Uterus (tissue), 4 donors: Measurements from ENCODE around the gene HACE1. TPM values are rescaled to one million over a fixed set of nuclear protein-coding genes. Genes with fewer than 3 reads are reported as not detected.

ENCODE experiments used
- DNase-seq, 2 donors: peaks; one replicate each; pipeline ENCODE4 v3.0.0-alpha.2; 2019 to 2020
- H3K27ac ChIP-seq, 2 donors: fragments of 200-600 bp; sonication (generic); 1 replicate in 1 of 2; 2 replicates in 1 of 2; pipeline ENCODE4 v1.5.1; 2016 to 2018
- H3K27me3 ChIP-seq, 2 donors: fragments of 200-600 bp; sonication (generic); one replicate each; pipeline ENCODE4 v1.5.1; 2018 to 2019; ENCODE audit warnings: control low read depth in 1 of 2
- H3K36me3 ChIP-seq, 2 donors: fragments of 200-600 bp; sonication (generic); one replicate each; pipeline ENCODE4 v1.5.1; 2019; ENCODE audit warnings: control low read depth in 1 of 2
- H3K4me1 ChIP-seq, 2 donors: fragments of 200-600 bp; sonication (generic); one replicate each; pipeline ENCODE4 v1.5.1; 2018 to 2019; ENCODE audit warnings: control low read depth in 1 of 2
- H3K4me3 ChIP-seq, 2 donors: fragments of 200-600 bp; sonication (generic); 1 replicate in 1 of 2; 2 replicates in 1 of 2; pipeline ENCODE4 v1.5.1; 2018 to 2019; ENCODE audit warnings: mild to moderate bottlenecking in 1 of 2
- H3K9me3 ChIP-seq, 2 donors: fragments of 200-600 bp; sonication (generic); one replicate each; pipeline ENCODE4 v1.5.1; 2019; ENCODE audit warnings: control low read depth in 1 of 2
- POLR2A ChIP-seq, 2 donors: fragments of 450-650 bp; IDR thresholded peaks; one replicate each; pipeline ENCODE4 v1.6.1; 2016; ENCODE audit warnings: antibody characterized with exemption in 2 of 2, mild to moderate bottlenecking in 1 of 2, moderate library complexity in 1 of 2
- intact Hi-C: fragments of 100-400 bp; cut with DNase I; formaldehyde crosslinking; loops from one replicate; pipeline ENCODE4 v1.15.1; 2023; ENCODE audit warnings: low total_unique reads
- total RNA-seq, 4 donors: library from RNA; depleted of rRNA in 3 of 4; stranded (reverse); fragments of >200 nt in 3 of 4; gene quantifications; one replicate each; pipeline versions ENCODE4 v1.1.0 to v1.2.4, GENCODE V29; 2014 to 2023
- TF ChIP-seq, protein P1 (sequence below), 4 experiments: fragments of 200-600 bp in 2 of 4; fragments of 450-650 bp in 2 of 4; sonication (generic) in 2 of 4; IDR thresholded peaks; one replicate each; pipeline ENCODE4 v1.5.1; 2016 to 2019; ENCODE audit warnings: antibody characterized with exemption in 4 of 4, mild to moderate bottlenecking in 2 of 4, moderate library complexity in 1 of 4
- donor health status: DM: yes; HTN: yes; CAD: no.

The HACE1 gene
- total RNA-seq, 4 donors from 2014 or later, result 15.9 to 44.3 (median 26.8) TPM

DNA sequence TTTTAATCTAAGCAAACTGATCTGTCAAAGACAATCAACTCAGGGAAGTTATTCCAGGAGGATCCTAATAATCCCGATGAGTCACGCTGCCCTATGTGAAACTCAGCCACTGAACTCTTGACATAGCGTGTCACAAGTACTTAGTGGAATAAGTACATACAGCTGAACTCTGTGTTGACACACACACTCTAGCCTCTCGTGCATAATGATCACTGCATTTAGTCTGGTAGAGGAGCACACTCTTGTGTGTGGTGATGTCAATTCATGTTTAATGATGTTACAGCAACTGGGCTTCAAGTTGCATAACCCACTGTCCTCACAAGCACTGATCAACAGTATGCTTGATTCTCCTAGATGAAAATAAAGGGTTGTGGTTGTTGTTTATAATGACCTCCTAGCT is 148.3 kb downstream of the HACE1 start:
- H3K9me3 ChIP-seq, result no peaks in the 10 kb centered on the region
- intact Hi-C loops, result no loop called here
- no peak for TF ChIP-seq POLR2A (IDR thresholded peaks at IDR 0.05)
- TF ChIP-seq, protein P1, sequence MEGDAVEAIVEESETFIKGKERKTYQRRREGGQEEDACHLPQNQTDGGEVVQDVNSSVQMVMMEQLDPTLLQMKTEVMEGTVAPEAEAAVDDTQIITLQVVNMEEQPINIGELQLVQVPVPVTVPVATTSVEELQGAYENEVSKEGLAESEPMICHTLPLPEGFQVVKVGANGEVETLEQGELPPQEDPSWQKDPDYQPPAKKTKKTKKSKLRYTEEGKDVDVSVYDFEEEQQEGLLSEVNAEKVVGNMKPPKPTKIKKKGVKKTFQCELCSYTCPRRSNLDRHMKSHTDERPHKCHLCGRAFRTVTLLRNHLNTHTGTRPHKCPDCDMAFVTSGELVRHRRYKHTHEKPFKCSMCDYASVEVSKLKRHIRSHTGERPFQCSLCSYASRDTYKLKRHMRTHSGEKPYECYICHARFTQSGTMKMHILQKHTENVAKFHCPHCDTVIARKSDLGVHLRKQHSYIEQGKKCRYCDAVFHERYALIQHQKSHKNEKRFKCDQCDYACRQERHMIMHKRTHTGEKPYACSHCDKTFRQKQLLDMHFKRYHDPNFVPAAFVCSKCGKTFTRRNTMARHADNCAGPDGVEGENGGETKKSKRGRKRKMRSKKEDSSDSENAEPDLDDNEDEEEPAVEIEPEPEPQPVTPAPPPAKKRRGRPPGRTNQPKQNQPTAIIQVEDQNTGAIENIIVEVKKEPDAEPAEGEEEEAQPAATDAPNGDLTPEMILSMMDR (IDR thresholded peaks at IDR 0.05), result no peak

GRCh38 chr6:104710543-104711335 is 149.0 kb downstream of the HACE1 start:
- TF ChIP-seq, protein P1 (IDR thresholded peaks at IDR 0.05), result no peak
- no peak for TF ChIP-seq POLR2A (IDR thresholded peaks at IDR 0.05)

More for the DNA sequence above, 148.3 kb downstream of the HACE1 start:
- no peak for DNase-seq
- Histone ChIP-seq H3K4me1 (no peaks in the 10 kb centered on the region), H3K36me3 (no peaks in the 10 kb centered on the region), H3K27me3 (no peaks in the 10 kb centered on the region), H3K4me3 (no peak overlapping the region), H3K27ac (no peak overlapping the region)

DNA sequence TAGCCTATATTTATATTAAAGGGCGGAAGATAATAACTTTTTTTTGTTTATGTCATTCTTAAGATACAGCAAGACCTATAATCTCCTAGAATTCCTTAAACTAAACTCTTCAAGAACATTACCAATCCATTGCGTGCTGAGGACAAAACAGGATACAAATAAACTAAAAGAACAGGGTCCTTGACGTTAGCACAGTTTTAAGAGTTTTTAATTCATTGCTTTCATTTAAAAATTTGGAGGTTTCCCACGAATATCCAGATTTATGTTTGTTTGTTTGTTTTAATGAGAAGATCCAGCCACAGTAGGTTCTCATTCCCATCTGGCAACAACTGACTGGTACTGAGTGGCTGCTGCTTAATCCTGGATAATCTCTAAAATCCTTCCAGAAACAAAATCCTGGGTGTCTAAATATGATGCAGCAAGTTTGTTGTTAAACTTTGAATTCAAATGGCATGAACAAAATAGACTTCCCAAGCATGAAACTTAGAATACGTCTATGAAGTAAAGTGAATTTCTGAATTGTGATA is 153.7 kb downstream of the HACE1 start:
- no peak overlapping the region for H3K4me3 ChIP-seq
- peak overlapping the region; percentile 43 to 61 for H3K27ac ChIP-seq
- no peak for DNase-seq
- intact Hi-C loops, result no loop called here
- no peaks in the 10 kb centered on the region for H3K27me3 ChIP-seq
- no peaks in the 10 kb centered on the region for H3K9me3 ChIP-seq
- no peaks in the 10 kb centered on the region for H3K36me3 ChIP-seq
- H3K4me1 ChIP-seq, result no peaks in the 10 kb centered on the region
- no peak for TF ChIP-seq POLR2A (IDR thresholded peaks at IDR 0.05)
- TF ChIP-seq, protein P1 (IDR thresholded peaks at IDR 0.05), result no peak

More at GRCh38 chr6:104710543-104711335, 149.0 kb downstream of the HACE1 start:
- H3K27me3 ChIP-seq, result no peaks in the 10 kb centered on the region
- intact Hi-C loops, result no loop called here
- no peak overlapping the region for H3K27ac ChIP-seq
- DNase-seq, result no peak
- H3K36me3 ChIP-seq, result no peaks in the 10 kb centered on the region
- no peaks in the 10 kb centered on the region for H3K4me1 ChIP-seq
- H3K9me3 ChIP-seq, result no peaks in the 10 kb centered on the region
- H3K4me3 ChIP-seq, result no peak overlapping the region

GRCh38 chr6:104705095-104705707 is 154.5 kb downstream of the HACE1 start:
- DNase-seq, result peak in 1 of 2 donors; percentile 28
- no peak for TF ChIP-seq POLR2A (IDR thresholded peaks at IDR 0.05)
- TF ChIP-seq, protein P1 (IDR thresholded peaks at IDR 0.05), result no peak
- peak overlapping the region; percentile 43 to 61 for H3K27ac ChIP-seq
- H3K27me3 ChIP-seq, result no peaks in the 10 kb centered on the region
- H3K36me3 ChIP-seq, result no peaks in the 10 kb centered on the region
- intact Hi-C loops, result no loop called here
- no peaks in the 10 kb centered on the region for H3K4me1 ChIP-seq
- no peak overlapping the region for H3K4me3 ChIP-seq
- H3K9me3 ChIP-seq, result no peaks in the 10 kb centered on the region

DNA sequence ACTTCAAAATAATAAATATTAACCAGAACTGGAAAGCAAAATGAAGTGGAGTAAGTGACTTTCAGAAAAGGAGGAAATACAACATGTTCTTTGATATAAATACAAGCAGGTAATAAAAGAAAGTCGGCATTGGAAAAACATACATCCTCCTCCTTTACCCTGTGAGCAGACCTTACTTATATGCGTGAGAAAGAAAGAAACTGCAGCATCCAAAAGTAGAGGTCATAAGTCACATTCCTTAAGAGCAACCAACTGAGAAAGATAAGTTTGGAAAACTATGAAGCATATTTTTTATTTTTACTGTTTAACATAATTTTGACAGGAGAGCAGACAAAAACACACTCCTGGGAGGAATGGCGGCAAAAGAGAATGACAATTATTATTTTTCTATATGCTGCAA is 155.5 kb downstream of the HACE1 start:
- H3K27ac ChIP-seq, result peak overlapping the region in 1 of 2 donors; percentile 61
- intact Hi-C loops, result no loop called here
- no peaks in the 10 kb centered on the region for H3K36me3 ChIP-seq
- no peak for DNase-seq
- TF ChIP-seq POLR2A (IDR thresholded peaks at IDR 0.05), result no peak
- TF ChIP-seq, protein P1 (IDR thresholded peaks at IDR 0.05), result no peak
- no peaks in the 10 kb centered on the region for H3K4me1 ChIP-seq
- no peaks in the 10 kb centered on the region for H3K27me3 ChIP-seq
- H3K9me3 ChIP-seq, result no peaks in the 10 kb centered on the region
- no peak overlapping the region for H3K4me3 ChIP-seq
